Middle frontal gyrus (tissue), 1 donor: ENCODE results near the gene LRIT2.
"Not testable (repeated sequence)": the region's sequence is repeated elsewhere in the genome, so short reads cannot be mapped to it uniquely, and the experiment has no call there.

Source experiments
- DNase-seq: peaks from one replicate; pipeline ENCODE4 v3.0.0-alpha.2; 2015; ENCODE audit warnings: low spot score; ENCODE audit errors: extremely low spot score

The LRIT2 gene

GRCh38 chr10:84185526-84186175, 39.7 kb downstream of the LRIT2 start:
- no peak for DNase-seq

DNA sequence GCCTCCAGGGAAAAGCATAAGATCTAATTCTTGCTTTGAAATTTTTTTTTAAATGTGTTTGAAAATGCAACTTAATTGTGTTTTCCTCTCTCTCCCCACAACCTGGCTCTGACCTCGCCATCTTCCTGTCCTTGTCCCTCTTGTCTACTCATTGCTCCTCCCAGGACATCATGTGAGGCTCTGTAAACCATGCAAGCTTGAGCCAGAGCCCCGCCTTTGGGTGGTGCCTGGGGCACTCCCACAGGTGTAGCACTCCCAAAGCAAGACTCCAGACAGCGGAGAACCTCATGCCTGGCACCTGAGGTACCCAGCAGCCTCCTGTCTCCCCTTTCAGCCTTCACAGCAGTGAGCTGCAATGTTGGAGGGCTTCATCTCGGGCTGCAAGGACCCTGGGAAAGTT, 40.8 kb downstream of the LRIT2 start:
- DNase-seq = no peak

GRCh38 chr10:84181631-84182030, 43.7 kb downstream of the LRIT2 start:
- DNase-seq = no peak

- not testable (repeated sequence) for DNase-seq
Measured at GRCh38 chr10:84180386-84180785, 45.0 kb downstream of the LRIT2 start.

DNA sequence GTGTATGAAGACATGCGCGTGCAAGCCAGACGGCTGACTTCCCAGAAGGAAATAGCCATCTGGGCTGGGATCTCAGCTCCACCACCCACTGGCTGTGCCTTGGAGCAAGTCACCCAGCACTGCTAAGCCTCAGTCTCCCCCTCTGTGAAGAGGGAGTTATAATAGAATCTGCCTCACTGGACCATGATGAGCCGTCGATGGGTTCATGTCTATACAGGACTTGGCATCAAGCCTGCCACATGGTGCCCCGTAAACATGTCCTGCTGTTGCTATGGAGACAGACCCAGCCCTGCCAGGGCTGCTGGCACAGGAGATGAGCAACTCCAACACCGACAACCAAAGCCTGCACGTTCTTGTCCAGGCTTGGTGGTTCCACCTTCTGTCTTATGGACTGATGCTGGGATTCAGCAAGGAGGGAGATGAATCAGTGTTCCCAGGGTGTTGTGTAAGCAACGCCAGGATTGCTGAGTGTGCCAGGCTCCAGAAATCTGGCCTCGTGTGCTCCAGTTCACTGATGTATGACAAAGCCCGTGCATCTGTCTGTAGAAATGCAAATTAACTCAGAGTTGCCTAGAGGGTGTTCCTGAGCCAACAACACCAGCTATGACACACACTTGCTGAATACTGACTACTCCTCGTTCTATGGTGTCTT, 46.2 kb downstream of the LRIT2 start:
- DNase-seq = peak; percentile 64

GRCh38 chr10:84178160-84178609, 47.2 kb downstream of the LRIT2 start:
- no peak for DNase-seq

- no peak for DNase-seq
Measured at GRCh38 chr10:84177541-84178141, 47.7 kb downstream of the LRIT2 start.

DNA sequence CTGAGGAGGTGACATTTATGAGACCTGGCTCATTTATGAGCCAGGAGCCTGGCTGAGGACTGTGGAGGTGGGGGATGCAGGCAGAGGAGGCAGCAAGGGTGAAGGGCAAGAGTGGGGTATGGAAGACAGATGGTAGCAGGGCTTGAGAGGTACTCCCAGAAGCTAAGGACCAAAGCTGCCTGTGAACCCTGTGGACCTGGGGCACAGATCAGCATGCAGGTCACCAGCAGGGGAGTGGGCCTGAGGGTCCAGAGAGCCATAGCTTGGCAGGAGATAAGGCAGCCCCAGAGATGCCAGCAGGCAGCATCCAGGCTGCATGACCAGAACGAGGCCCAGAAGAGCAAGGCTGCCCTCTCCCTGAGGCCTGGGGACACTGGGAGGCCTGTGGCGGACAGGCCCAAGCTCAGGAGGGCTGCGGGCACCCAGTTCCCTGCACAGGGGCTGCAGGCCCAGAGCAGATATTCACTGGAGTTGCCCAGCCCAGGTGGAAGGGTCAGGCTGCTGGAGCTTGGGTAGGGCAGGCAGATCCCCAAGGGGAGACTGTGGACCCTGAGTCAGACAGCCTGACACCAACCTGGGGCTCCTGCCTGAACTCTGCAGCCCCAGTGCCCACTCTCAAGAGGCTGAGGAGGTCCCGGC, 48.4 kb downstream of the LRIT2 start:
- DNase-seq = no peak

GRCh38 chr10:84176351-84176750, 49.0 kb downstream of the LRIT2 start:
- no peak for DNase-seq

GRCh38 chr10:84175436-84175835, 49.9 kb downstream of the LRIT2 start:
- DNase-seq = no peak

- no peak for DNase-seq
Measured at GRCh38 chr10:84173501-84173929, 51.8 kb downstream of the LRIT2 start, which contains the start of gene GPR15LG. TSS of gene GPR15LG (plus strand) at chr10:84173801. CDS start at chr10:84173852, 51 bp downstream.

DNA sequence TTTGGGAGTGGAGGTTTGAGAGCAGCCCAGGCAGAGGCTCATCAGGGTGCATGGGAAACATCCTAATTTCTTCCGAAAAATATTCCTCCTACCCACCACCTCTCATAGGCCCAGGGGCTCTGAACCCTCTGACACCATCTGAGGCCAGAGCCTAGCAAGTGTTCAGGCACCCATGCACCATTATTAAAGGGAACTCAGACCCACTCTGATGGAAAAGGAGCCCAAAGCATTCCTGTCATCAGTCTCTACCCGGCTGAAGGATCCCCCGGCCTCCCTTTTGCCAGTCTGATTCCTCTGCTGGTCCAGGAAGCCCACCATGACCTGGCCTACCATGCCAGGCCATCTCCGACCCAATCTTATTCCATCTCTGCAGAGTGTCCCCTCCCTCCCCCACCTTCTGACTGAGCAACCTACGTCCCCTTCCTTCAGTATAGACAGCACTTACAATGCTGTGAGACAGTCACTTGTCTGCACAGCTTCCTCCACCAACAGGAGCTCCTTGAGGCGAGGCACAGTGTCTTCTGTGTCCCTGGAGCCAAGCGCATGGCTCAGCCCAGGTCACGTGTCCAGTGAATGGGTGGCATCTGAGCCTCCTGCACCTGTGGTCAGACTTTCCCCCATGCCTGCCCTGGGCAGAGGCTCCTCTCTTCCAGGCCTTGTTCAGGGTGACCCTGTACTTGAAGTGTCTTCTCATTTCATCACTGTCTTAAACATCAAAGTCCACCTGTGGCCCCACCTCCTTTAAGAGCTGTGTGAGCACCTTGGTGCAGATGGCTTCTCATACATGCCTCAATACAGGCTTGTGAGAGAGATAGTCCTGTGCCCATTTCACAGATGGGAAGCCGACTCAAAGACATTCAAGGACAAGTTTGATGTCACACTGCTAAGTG, 52.6 kb downstream of the LRIT2 start:
- no peak for DNase-seq

DNA sequence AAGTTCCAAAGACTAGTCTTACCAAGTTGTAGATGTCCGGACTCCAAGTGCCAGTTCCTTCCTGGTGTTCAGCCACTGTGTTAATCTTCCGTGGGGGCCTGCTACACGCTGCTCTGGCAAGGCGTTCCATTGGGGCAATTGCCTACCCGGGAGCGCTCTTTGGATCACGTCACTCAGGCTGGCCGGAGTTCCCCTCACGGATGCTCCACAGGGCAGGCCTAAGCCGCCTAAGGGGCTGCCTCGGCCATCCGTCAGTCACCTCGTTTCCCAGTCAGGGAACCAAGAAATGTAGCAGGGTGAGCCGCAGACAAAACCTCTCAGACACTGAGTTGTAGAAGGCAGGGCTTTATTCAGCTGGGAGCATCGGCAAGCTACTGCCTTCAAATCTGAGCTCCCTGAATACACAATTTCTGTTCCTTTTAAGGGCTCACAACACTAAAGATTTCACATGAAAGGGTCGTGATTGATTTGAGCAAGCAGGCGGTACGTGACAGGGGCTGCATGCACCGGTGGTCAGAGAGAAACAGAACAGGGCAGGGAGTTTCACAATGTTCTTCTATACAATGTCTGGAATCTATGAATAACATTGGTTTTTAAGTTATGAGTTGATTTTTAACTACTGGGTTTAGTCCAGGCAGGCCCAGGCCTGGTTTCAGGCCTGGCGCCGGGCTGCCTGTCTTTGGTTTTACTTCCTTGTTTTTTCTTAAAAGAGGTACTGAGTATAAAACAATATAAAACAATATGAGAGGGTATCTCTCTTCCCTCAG, 53.5 kb downstream of the LRIT2 start:
- not testable (repeated sequence) for DNase-seq

GRCh38 chr10:84171237-84171636, 54.1 kb downstream of the LRIT2 start:
- not testable (repeated sequence) for DNase-seq
